ENCODE results near the gene FASN.

The FASN gene

GRCh38 chr17:82100502-82101298, 2.7 kb upstream of the FASN start:
- no peak for DNase-seq

DNA sequence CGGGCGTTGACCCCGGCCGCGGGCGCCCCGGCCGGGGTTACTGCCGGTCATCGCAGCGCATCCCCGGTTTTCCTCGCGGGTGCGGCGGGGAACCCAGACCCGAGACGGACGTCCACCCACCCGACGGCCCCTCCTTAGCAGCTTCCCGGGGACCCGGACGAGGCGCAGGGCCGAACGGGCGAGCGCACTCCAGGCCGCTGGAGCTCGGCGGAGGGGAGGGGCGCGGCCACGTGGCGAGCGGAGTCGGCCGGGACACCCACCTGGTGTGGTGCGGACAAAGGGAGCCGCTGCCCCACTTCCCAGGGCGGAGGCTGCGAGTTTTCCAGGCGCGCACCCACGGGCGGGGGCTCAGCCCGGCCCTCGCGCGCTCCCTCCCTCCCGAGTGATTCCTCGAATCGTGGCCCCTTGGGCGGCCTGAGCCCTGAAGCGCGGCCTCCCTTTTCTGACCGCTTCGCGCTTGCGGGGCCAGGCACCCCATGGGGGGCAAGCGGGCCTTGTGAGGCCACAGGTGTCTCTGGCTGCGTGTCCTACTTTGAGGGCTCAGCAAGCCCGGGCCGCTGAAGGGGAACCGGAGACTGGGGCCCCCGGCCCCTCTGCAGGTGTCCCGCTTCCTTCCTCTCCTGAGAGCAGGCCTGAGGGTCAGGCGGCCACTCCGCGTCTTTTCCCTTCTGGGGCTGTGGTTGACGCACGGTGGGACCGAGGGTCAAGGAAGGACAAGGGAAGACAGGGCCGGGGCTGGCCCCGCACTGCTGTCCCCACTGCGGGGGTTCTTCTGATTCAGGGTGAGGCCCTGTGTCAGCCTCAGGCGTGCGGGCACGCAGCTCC, 1.1 kb upstream of the FASN start:
- DNase-seq, result peak; percentile 18

GRCh38 chr17:82097919-82098168, 192 bp downstream of the FASN start:
- DNase-seq, result no peak

DNA sequence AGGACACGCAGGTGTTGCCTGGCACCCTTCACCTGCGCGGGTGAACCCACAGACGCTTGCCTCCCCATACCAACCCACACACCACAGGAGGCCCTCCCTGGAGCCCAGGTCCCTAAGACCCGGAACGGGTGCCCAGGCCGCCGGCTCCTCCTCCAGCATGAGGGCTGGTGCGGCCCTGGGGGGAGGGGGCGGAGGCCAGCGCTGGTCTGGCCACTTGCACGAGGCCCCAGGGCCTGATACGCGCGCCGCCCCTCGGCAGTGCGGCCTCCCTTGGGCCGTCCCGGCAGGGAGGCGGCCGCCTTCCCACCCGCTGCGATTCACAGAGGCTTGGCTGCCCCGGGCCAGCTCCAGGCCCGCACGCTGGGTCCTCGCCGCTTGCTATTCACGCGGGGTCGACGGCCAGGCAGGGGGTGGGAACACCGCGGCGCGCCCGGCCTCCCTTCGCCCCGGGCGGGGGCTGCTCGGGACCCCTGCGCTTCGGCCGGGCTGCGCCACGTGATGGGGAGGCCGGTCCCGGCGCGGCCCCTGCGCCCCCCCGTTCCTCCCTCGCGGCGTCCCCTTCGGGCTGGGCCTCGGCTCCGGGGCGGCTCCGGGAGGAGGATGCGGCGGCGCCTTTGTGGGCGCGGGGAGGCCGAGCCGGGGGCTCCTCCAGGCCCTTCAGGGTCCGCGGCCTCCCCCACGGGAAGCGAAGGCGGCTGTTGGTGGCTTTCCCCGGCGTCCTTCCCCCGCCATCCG, 685 bp downstream of the FASN start:
- no peak for DNase-seq

DNA sequence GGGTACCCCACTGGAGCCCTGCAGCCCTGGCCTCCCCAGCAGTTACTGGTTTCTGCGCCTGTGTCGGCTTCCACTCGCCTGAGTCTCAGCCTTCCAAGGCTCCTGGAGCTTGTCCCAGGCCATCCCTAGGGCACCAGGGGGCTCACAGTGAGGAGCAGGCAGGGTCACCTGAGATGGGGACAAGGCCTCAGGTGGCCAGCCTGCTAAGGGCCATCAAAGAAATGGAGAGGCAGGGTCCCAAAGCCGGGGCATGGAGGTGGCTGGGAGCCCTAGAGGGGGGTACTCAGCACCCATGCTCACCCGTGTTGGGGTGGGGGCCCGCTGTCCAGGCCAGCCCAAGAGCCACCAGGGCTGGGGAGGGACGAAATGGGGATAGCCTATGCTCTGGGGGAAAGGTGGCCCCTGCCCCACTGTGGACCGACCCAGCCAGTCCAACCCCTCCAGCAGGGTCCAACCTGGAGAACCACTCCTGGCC, 1.3 kb downstream of the FASN start:
- no peak for DNase-seq

DNA sequence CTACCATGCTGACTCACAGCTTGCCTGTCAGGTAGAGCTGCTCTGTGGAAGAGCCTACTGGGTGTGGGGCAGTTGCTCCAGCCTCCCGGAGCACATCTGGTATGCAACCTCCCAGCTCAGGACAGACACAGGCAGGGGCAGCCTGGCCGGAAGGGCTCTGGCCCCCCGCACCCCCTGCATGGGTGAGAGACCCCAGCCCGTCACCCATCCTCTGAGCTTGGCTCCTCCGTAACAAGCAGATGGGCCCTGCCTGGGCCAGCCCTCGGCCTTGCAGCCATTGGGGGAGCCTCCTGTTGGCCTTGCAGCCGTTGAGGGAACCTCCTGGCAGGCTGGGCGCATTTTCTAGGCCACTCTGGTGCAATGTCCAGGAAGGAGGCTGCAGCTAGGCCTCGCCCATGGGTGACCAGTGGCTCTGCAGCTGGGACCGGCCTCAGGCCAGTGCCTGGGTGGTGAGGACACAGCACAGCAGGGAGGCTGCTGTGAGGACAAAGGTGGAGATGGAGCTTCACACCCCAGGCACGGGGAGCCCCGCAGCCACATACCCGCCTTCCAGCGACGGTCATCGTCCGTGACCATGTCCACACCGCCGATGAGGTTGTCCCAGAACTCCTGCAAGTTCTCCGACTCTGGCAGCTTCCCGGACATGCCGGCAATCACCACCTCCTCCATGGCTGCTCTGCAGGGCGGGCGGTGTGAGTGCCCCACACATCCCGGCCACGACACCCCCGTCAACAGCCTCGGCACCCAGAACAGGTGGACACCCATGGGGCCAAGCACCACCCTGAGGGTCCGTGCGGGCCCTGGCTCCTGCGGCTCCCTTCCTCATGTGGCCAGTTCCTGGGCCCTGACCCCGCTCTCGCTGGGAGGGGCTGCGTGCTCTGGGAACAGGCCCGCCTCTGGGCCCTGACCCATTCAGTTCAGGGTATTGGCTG, 2.0 kb downstream of the FASN start:
- no peak for DNase-seq

DNA sequence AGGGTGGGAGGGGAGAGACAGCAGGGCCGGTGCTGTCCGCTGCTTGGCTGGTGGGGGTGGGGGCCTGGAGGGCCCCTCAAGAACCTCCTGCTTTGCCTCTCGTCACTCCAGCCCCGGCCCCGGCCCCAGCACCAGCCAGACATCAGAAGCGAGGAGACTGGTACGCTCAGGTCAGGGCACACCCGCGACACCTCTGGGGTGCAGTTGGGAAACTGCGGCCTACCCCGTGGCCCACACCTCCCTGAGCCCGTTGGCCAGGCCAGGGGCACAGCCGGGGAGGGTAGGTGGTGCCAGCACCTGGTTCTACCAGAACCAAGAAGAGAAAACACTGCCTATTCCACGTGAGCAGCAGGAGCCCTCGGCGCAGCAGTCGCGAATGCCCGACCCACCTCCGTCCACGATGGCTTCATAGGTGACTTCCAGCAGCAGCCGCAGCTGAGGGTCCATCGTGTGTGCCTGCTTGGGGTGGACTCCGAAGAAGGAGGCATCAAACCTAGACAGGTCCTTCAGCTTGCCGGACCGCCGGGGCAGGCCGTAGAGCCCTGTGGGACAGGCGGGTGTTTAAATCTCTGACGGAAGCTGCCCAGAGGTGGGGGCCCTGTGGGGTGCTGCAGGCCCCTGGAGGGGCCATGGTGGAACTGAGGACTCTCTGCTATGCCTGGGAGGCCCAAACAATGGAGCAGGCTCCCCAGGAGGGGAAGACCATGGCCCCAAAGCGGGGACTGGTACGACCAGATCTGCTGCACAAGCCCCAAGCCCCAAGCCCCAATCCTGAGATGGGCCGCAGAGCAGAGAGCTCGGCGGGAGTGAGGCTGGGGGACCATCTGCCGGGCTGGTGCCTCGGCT, 2.9 kb downstream of the FASN start:
- DNase-seq, result no peak

DNA sequence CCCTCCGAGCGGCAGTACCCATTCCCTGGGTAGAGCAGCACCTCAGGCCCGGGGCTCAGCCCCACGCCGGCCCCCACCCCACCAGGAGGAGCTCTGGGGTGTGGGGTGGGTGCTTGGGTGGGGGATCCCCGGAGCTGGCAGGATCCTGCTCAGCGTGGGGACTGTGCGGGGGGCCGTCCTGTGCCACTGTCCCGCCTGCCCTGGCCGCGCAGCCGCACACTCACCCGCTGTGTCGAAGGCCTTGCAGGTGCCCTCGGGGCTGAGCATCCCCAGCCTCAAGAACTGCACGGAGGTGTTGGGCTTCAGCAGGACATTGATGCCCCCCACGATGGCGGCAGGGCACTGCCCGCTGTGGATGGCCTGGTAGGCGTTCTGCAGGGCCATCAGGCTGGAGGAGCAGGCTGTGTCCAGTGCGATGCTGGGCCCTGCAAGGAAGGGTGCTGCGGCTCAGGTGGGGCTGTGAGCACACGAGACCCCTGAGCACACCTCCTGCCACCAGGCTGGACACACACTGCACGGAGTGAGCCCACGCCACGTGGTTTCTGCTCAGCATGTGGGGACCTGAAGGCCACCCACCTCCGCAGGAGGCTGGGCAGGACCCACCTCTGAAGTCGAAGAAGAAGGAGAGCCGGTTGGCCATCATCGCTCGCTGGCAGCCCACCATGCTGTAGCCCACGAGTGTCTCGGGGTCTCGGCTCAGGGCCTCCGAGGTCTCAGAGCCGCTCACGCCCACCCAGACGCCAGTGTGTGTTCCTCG, 4.9 kb downstream of the FASN start:
- DNase-seq, result no peak

DNA sequence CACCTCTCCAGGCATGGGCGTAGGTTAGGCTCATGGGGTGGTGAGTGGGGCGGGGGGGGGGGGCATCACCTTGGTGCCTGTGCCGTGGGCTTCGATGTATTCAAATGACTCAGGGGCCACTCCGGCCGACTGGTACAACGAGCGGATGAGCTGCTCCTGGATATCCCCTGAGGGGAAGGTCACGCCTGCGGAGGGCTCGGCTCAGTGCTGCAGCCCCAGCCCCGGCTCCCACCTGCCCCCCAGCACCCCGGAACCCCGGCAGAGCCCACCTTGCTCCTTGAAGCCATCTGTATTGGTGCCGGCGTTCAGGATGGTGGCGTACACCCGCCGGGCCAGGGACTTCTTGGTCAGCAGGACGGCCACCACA, 5.4 kb downstream of the FASN start:
- no peak for DNase-seq

DNA sequence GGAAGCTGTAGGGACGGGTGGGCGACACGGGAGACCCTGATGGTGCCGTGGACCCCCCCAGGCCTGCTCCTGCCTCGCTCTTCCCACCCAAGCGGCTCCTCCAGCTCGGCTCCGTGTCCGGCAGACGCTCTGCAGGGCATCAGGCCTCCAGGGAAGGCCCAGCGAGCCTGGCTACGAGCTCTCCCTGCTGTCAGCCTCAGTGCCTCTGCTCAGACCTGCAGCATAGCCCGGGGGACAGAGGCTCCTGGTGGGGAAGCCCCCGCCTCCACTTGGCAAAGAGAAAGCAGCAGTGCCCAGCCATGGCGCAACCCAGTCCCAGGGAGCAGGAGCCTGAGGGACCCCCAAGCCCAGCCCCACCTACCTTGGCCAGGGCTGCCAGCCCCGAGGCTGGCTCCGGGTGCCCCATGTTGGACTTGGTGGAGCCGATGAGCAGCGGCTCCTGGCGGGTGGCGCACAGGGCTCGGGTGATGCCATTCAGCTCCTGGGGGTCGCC, 5.9 kb downstream of the FASN start:
- DNase-seq, result no peak

DNA sequence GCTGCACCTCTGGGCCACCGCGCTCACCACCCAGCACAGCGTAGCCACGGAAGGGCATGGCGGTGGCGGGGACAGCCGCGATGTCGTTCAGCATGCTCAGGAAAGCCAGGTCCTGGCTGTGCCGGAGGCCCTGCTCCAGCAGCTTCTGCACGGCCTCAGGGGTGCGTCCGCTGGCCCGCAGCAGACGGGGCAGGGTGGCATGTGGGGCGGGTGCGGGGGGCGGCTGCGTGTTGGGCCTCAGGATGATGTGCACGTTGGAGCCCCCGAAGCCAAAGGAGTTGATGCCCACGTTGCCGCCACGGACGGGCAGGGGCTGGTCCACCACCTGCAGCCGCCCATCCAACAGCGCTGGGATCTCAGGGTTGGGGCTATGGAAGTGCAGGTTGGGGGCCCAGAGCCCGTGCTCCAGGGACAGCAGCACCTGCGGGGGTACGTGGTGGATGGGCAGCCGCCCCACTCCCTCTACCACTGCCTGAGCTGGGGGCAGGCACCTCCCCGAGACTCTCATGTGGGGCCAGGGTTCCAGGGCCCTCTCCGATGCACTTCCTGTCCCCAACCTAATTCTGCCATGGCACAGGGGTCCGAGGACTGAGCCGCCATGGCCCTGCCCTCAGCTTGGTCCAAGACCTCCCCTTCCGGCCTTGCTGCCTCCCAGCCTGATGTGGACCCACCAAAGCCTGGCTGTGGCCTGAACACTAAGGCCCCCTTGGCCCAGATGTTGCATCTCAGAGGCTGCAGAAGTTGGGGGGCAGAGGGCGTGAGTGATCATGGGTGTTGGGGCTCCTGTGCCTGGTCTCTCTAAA, 6.6 kb downstream of the FASN start:
- DNase-seq, result no peak

DNA sequence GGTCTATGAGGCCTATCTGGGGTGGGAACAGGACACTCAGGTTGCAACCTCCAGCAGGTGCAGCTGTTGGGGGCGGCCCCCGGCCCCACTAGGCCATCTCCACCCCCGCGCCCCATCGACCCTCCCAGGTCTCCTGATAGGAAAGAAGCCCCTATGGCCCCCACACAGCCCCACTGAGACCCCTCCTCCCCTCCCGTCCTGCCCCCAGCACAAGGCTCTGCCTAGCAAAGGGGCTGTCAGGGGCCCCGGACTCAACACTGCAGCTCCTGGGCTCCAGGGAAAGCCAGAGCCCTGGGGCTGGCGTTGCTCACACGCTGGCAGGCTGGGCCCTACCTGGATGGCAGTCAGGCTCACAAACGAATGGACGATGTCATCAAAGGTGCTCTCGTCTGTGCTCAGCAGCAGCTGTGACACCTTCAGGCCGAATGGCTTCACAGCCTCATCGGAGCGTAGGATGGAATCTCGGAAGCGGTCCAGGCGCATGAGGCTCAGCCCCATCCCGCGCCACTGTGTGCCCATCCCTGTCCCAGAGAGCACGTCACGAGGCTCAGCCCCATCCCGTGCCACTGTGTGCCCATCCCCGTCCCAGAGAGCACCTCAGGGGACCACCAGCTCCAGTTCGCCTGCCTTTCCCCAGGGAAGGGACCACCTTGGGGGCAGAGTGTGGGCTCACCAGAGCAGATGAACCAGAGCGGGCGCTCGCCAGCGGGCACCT, 7.3 kb downstream of the FASN start:
- no peak for DNase-seq

DNA sequence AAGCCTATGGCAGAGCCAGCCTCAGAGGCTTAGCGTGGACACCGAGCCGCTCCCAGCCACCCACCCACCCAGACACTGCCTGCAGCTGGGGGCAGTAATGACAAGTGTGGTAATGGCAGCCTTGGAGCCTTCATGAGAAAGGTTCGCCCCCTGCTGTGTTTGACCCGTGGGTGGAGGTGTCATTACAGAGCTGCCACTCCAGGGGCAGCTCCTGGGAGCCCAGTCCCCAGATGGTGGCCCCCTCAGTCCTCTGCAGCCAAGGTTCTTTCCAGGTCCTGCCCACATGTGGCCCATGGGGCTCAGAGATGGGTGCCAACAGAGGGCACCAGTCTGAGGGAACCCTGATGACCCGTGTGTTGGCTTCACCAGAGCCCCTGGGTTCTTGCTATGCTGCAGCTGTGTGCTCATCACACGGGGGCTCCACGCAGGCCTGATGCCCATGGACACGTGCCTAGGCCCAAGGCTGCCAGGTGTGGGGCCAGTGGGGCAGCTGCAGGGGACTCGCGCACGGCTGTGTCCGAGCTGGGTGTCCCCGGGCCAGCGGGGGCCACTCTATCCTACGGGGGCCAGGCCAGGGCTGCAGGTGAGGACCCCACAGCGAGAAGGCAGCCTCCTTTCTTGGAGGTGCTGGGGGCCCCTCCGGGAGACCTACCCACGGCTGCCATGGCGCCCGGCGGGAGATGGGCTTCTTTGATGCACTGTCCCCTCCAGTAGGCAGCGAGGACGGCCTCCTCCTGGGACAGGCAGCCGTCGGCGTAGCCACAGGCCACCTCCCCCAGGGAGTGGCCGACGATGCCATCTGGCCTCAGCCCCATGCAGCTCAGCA, 8.1 kb downstream of the FASN start:
- DNase-seq, result no peak

GRCh38 chr17:82088838-82089722, 9.0 kb downstream of the FASN start:
- DNase-seq, result no peak

DNA sequence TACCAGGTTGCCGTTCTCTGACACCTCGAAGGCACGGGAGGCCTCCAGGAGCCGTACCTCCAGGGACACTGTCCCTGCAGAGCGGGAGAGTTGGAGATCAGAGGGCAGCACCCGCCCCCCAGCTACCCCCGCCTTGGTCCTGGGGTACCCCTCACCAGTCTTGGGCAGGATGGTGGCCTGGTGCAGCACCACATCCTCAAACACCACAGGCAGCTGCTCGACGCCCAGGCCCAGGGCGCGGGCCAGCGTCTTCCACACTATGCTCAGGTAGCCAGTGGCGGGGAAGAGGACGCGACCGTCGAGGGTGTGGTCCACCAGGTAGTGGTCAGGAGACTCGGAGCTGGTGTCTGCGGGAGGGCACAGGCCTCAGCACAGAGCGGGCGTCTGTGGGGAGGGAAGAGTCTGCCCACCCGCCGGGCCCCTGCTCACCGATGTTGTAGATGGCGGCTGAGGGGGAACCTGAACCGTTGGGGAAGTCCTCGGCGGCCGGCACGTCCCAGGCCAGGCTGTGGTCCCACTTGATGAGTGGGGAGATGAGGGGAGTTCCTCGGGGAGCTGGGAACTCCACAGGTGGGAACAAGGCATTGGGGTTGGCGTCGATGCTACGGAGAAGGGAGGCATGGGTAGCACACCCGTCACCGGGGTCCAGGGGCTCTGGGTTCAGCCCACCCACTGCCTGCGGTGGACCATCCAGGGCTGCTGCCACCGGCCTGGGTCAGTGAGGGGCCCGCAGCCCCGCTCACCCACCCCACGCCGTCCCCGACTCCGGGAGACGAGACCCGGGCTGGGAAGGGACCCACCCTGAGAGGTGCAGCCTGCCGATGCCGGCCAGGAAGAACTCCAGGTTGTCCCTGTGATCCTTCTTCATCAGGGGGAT, 9.8 kb downstream of the FASN start:
- DNase-seq, result no peak

Measured in T-helper 9 cell (primary cell).